OCI-LY3 (cell line): ENCODE results near the gene RERG.

Experiments
- EZH2phosphoT487 ChIP-seq: fragments of 200-600 bp; shearing (Covaris generic); IDR thresholded peaks from 2 replicates; pipeline ENCODE4 v1.6.1; 2018; ENCODE audit warnings: antibody characterized with exemption, mixed run types, low read depth
- TF ChIP-seq, protein P1 (sequence below): fragments of 200-600, 300-600 bp; sonication (generic); IDR thresholded peaks from 2 replicates; pipeline ENCODE4 v1.5.1; 2014; ENCODE audit warnings: antibody characterized with exemption, low read length, low read depth

DNA sequence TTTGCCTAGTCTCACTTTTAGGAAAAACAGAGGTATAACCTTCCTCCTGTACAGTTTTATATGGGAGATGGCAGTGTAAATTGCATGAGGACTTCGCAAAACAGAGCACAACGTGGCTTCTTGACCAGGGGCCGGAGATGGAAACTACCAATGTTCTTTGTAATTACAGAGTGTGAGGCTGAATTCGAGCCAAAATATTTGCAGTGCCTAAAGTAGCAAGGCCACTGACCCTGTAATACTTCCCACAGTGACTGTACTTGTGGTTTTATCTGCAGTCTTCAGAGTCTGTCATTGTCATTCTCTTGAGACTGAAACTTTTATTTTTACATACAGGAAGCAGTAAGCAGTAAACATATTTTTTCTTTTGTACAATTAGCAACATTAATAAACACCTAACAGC, 98.9 kb downstream of the RERG start:
- TF ChIP-seq, protein P1, sequence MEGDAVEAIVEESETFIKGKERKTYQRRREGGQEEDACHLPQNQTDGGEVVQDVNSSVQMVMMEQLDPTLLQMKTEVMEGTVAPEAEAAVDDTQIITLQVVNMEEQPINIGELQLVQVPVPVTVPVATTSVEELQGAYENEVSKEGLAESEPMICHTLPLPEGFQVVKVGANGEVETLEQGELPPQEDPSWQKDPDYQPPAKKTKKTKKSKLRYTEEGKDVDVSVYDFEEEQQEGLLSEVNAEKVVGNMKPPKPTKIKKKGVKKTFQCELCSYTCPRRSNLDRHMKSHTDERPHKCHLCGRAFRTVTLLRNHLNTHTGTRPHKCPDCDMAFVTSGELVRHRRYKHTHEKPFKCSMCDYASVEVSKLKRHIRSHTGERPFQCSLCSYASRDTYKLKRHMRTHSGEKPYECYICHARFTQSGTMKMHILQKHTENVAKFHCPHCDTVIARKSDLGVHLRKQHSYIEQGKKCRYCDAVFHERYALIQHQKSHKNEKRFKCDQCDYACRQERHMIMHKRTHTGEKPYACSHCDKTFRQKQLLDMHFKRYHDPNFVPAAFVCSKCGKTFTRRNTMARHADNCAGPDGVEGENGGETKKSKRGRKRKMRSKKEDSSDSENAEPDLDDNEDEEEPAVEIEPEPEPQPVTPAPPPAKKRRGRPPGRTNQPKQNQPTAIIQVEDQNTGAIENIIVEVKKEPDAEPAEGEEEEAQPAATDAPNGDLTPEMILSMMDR: no peak
- TF ChIP-seq EZH2phosphoT487: no peak
